Immature natural killer cell (primary cell): Measurements from ENCODE around the gene INAFM2. TPM values are rescaled to one million over a fixed set of nuclear protein-coding genes. Genes with fewer than 3 reads are reported as not detected.

Experiments used
- DNase-seq, 3 donors: peaks; one replicate each; pipeline ENCODE4 v3.0.0; 2022; ENCODE audit warnings: mixed read lengths in 1 of 3
- H3K27ac Mint-ChIP-seq, 6 donors: one replicate each; pipeline ENCODE4 v1.8.0; 2020; ENCODE audit warnings: mixed read lengths in 6 of 6, mild to moderate bottlenecking in 5 of 6, inconsistent platforms in 4 of 6, moderate library complexity in 3 of 6
- H3K27me3 Mint-ChIP-seq, 3 donors: one replicate each; pipeline ENCODE4 v1.8.0; 2020 to 2021; ENCODE audit warnings: low read depth in 3 of 3, mild to moderate bottlenecking in 3 of 3, mixed read lengths in 3 of 3, moderate library complexity in 3 of 3, inconsistent platforms in 1 of 3
- H3K36me3 Mint-ChIP-seq, 3 donors: one replicate each; pipeline ENCODE4 v1.8.0; 2020; ENCODE audit warnings: mixed read lengths in 3 of 3, inconsistent platforms in 2 of 3, mild to moderate bottlenecking in 2 of 3
- H3K4me1 Mint-ChIP-seq, 2 donors: one replicate each; pipeline ENCODE4 v1.8.0; 2020; ENCODE audit warnings: inconsistent platforms in 2 of 2, mild to moderate bottlenecking in 2 of 2, mixed read lengths in 2 of 2, moderate library complexity in 1 of 2
- H3K4me3 Mint-ChIP-seq, 5 donors: one replicate each; pipeline ENCODE4 v1.8.0; 2020; ENCODE audit warnings: mild to moderate bottlenecking in 5 of 5, mixed read lengths in 5 of 5, inconsistent platforms in 3 of 5, moderate library complexity in 3 of 5
- H3K9me3 Mint-ChIP-seq, 6 donors: one replicate each; pipeline ENCODE4 v1.8.0; 2020; ENCODE audit warnings: mild to moderate bottlenecking in 6 of 6, mixed read lengths in 6 of 6, inconsistent platforms in 4 of 6, moderate library complexity in 3 of 6
- polyA plus RNA-seq, 3 donors: library from polyadenylated mRNA; unstranded; fragments of 300-500 nt; fragmentation: Illumina TruSeq; gene quantifications; one replicate each; pipeline ENCODE4 v1.2.3, GENCODE V29; 2021

Gene INAFM2
- polyA plus RNA-seq, 3 donors from 2014 or later = 3.2 to 3.5 (median 3.2) TPM

DNA sequence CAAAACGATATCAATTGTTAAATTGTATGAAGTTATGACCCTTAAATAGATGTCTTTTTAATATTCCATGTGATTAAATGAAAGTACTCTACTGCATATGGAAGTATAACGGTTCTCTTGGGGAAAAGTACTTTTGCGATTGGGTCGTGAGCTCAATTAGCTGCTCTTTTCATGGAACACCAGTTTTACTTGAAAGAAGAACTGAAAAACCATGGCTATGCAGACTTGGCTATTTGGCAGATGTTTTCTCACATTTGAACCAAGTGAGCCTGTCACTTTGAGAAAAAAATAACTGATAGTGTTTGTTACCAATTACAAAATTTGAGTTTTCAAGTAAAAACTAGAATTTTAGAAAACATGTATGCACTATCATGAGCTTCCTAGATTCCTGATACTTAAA lies 5.9 kb upstream of the INAFM2 start:
- Mint-ChIP-seq H3K27me3 (peaks cover 5 to 6% (median 6%) of the 10 kb centered on the region in 3 donors), H3K36me3 (no peaks in the 10 kb centered on the region), H3K27ac (no peak overlapping the region), H3K4me1 (peaks cover 50 to 62% of the 10 kb centered on the region in 2 donors), H3K9me3 (no peaks in the 10 kb centered on the region), H3K4me3 (no peak overlapping the region)
- DNase-seq = no peak

- Mint-ChIP-seq H3K9me3 (no peaks in the 10 kb centered on the region), H3K36me3 (peaks cover 0 to 4% (median 0%) of the 10 kb centered on the region in 3 donors), H3K27ac (no peak overlapping the region), H3K4me3 (no peak overlapping the region), H3K27me3 (peaks cover 5 to 8% (median 7%) of the 10 kb centered on the region in 3 donors), H3K4me1 (peaks cover 35 to 48% of the 10 kb centered on the region in 2 donors)
- no peak for DNase-seq
These were observed 3.1 kb upstream of the INAFM2 start for GRCh38 chr15:40320409-40320808.

DNA sequence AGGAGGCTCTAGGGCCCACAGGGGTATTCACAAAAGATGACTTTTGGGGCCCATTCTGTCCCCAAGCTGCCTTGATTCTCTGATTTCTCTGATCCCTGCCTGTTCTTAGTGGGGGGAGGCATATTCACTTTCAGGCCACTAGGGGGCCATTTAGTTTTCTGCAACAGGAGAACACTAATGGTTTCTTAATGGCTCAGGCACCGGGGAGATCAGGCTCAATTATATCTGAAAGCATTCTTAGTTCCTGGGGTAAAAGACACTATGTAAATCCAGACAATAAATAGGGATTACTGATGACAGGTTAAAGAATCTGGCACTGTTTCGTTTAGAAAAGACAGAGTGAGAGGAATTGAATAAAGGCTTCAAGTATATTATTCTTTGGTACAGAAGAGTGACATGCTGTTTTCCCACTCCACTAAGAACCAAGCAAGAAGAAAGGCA lies 2.5 kb upstream of the INAFM2 start:
- H3K4me3 Mint-ChIP-seq = peak overlapping the region in 4 of 5 donors; percentile 5 to 60 (median 23)
- peak; percentile 61 to 69 (median 62) for DNase-seq
- peaks cover 0 to 4% (median 0%) of the 10 kb centered on the region in 3 donors for H3K36me3 Mint-ChIP-seq
- H3K9me3 Mint-ChIP-seq = no peaks in the 10 kb centered on the region
- peaks cover 5 to 8% (median 7%) of the 10 kb centered on the region in 3 donors for H3K27me3 Mint-ChIP-seq
- H3K27ac Mint-ChIP-seq = peak overlapping the region in 5 of 6 donors; percentile 66 to 77 (median 72)
- peaks cover 35 to 46% of the 10 kb centered on the region in 2 donors for H3K4me1 Mint-ChIP-seq

- no peak for DNase-seq
- Mint-ChIP-seq H3K4me1 (peaks cover 48 to 52% of the 10 kb centered on the region in 2 donors), H3K27me3 (peaks cover 5 to 8% (median 6%) of the 10 kb centered on the region in 3 donors), H3K4me3 (peak overlapping the region; percentile 60 to 89 (median 86)), H3K27ac (peak overlapping the region; percentile 44 to 90 (median 76)), H3K36me3 (peaks cover 0 to 4% (median 0%) of the 10 kb centered on the region in 3 donors), H3K9me3 (no peaks in the 10 kb centered on the region)
These were observed 807 bp upstream of the INAFM2 start for GRCh38 chr15:40322531-40323238.

GRCh38 chr15:40323953-40324937 lies 753 bp downstream of the INAFM2 start:
- Mint-ChIP-seq H3K9me3 (no peaks in the 10 kb centered on the region), H3K27me3 (peaks cover 6 to 8% (median 6%) of the 10 kb centered on the region in 3 donors), H3K4me1 (peaks cover 56 to 64% of the 10 kb centered on the region in 2 donors), H3K36me3 (peaks cover 0 to 4% (median 0%) of the 10 kb centered on the region in 3 donors), H3K27ac (peak overlapping the region in 2 of 6 donors; percentile 20 to 46), H3K4me3 (peak overlapping the region; percentile 77 to 82 (median 80))
- DNase-seq = peak in 1 of 3 donors; percentile 37

DNA sequence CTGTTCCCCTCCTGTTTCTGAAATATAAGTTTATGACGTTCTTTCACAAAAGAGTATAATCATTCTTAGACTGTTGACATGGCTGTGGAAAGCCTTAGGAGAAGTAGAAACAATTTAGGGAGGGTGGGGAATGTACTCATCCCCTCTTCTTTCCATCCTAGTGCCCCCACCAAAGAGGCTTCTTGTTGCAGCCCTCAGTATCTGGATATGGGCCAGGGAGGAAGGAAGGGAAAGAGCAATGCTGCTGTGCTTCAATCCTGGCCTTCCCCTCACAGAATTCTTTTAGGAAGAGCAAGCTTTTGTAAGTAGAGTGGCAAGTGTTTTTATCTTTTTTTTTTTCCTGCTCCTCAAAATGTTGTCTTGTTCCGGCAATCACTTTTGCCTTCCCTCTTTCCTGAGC lies 1.7 kb downstream of the INAFM2 start:
- peaks cover 56 to 61% of the 10 kb centered on the region in 2 donors for H3K4me1 Mint-ChIP-seq

DNA sequence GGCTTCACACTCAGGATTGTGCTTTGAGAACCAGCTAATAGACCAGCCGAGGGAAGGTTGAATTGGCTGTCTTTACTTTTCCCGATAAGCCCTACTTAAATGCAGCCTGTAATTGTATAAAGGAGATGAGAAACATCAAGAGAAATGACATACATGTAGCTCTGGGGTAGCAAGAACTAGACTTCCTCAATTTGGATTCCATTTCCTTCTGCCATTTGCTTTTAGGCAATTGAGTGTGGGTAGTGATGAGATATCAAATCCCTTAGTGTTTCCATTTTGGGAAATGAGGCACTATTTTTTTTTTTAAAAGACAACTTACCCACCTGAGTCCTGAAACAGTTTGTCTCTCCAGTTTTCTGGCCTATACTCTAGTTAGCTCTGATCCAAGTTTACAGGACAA lies 2.2 kb downstream of the INAFM2 start:
- no peaks in the 10 kb centered on the region for H3K9me3 Mint-ChIP-seq
- H3K36me3 Mint-ChIP-seq = peaks cover 0 to 4% (median 0%) of the 10 kb centered on the region in 3 donors
- peak overlapping the region in 4 of 5 donors; percentile 30 to 82 (median 62) for H3K4me3 Mint-ChIP-seq
- H3K27me3 Mint-ChIP-seq = peaks cover 4 to 8% (median 6%) of the 10 kb centered on the region in 3 donors
- H3K4me1 Mint-ChIP-seq = peaks cover 51 to 58% of the 10 kb centered on the region in 2 donors
- DNase-seq = no peak
- no peak overlapping the region for H3K27ac Mint-ChIP-seq

More for the DNA sequence above, 1.7 kb downstream of the INAFM2 start:
- DNase-seq = no peak
- peaks cover 0 to 4% (median 0%) of the 10 kb centered on the region in 3 donors for H3K36me3 Mint-ChIP-seq
- H3K27me3 Mint-ChIP-seq = peaks cover 4 to 8% (median 6%) of the 10 kb centered on the region in 3 donors
- peak overlapping the region; percentile 77 to 82 (median 80) for H3K4me3 Mint-ChIP-seq
- H3K9me3 Mint-ChIP-seq = no peaks in the 10 kb centered on the region
- peak overlapping the region in 3 of 6 donors; percentile 20 to 30 (median 26) for H3K27ac Mint-ChIP-seq

DNA sequence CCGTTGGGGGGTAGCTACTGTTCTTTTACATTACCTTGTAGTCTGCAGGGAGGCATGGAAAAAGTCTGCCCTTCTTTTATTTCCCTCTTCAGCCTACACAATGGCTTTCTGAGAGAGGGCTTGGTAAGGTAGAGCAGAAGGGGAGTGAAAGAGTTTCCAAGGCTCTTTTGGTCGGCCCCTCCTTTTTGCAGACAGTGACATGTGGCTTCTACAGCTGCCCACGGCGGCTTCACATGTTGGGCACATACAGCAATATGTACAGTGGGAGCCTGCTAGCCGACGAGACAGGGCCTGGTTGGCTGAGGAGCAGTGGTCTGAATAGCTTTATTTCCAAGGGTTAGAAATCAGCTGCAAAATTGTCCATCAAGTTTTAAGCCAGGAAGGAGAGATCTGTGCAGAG lies 4.0 kb downstream of the INAFM2 start:
- peaks cover 0 to 4% (median 0%) of the 10 kb centered on the region in 3 donors for H3K36me3 Mint-ChIP-seq
- H3K4me3 Mint-ChIP-seq = peak overlapping the region in 1 of 5 donors; percentile 35
- H3K9me3 Mint-ChIP-seq = no peaks in the 10 kb centered on the region
- H3K27me3 Mint-ChIP-seq = peaks cover 2 to 4% (median 3%) of the 10 kb centered on the region in 3 donors
- DNase-seq = peak in 1 of 3 donors; percentile 16
- H3K4me1 Mint-ChIP-seq = peaks cover 43 to 44% of the 10 kb centered on the region in 2 donors
- H3K27ac Mint-ChIP-seq = peak overlapping the region in 1 of 6 donors; percentile 13

- Mint-ChIP-seq H3K4me3 (peak overlapping the region in 1 of 5 donors; percentile 35), H3K27me3 (peaks cover 2 to 4% (median 2%) of the 10 kb centered on the region in 3 donors), H3K36me3 (peaks cover 0 to 4% (median 0%) of the 10 kb centered on the region in 3 donors), H3K27ac (no peak overlapping the region), H3K9me3 (no peaks in the 10 kb centered on the region), H3K4me1 (peaks cover 38 to 40% of the 10 kb centered on the region in 2 donors)
- no peak for DNase-seq
These were observed 4.7 kb downstream of the INAFM2 start for GRCh38 chr15:40328176-40328575.

- no peak for DNase-seq
- peak overlapping the region in 2 of 6 donors; percentile 40 to 50 for H3K27ac Mint-ChIP-seq
- H3K4me1 Mint-ChIP-seq = peaks cover 40 to 42% of the 10 kb centered on the region in 2 donors
- peaks cover 0 to 4% (median 0%) of the 10 kb centered on the region in 3 donors for H3K36me3 Mint-ChIP-seq
- H3K9me3 Mint-ChIP-seq = no peaks in the 10 kb centered on the region
- H3K27me3 Mint-ChIP-seq = peaks cover 1 to 4% (median 2%) of the 10 kb centered on the region in 3 donors
- H3K4me3 Mint-ChIP-seq = no peak overlapping the region
These were observed 5.3 kb downstream of the INAFM2 start for GRCh38 chr15:40328751-40329150.

- Mint-ChIP-seq H3K4me3 (no peak overlapping the region), H3K27ac (no peak overlapping the region), H3K4me1 (peaks cover 44 to 46% of the 10 kb centered on the region in 2 donors)
These were observed 6.3 kb downstream of the INAFM2 start for GRCh38 chr15:40329804-40330203.

GRCh38 chr15:40330368-40330836 lies 6.9 kb downstream of the INAFM2 start:
- Mint-ChIP-seq H3K4me1 (peaks cover 38 to 40% of the 10 kb centered on the region in 2 donors), H3K36me3 (no peaks in the 10 kb centered on the region), H3K27me3 (peaks cover 1 to 3% (median 2%) of the 10 kb centered on the region in 3 donors), H3K4me3 (no peak overlapping the region), H3K9me3 (no peaks in the 10 kb centered on the region), H3K27ac (no peak overlapping the region)
- DNase-seq = no peak

More at GRCh38 chr15:40329804-40330203, 6.3 kb downstream of the INAFM2 start:
- H3K9me3 Mint-ChIP-seq = no peaks in the 10 kb centered on the region
- peaks cover 0 to 4% (median 0%) of the 10 kb centered on the region in 3 donors for H3K36me3 Mint-ChIP-seq
- no peak for DNase-seq
- H3K27me3 Mint-ChIP-seq = peaks cover 2 to 4% (median 3%) of the 10 kb centered on the region in 3 donors

GRCh38 chr15:40331026-40331425 lies 7.5 kb downstream of the INAFM2 start:
- no peak overlapping the region for H3K27ac Mint-ChIP-seq
- H3K36me3 Mint-ChIP-seq = no peaks in the 10 kb centered on the region
- H3K4me1 Mint-ChIP-seq = peaks cover 33 to 34% of the 10 kb centered on the region in 2 donors
- H3K4me3 Mint-ChIP-seq = no peak overlapping the region
- peaks cover 1 to 3% (median 1%) of the 10 kb centered on the region in 3 donors for H3K27me3 Mint-ChIP-seq
- no peak for DNase-seq
- no peaks in the 10 kb centered on the region for H3K9me3 Mint-ChIP-seq
